HG02840 (cell line): Measurements from ENCODE around the gene CEP76.
"Not testable (repeated sequence)": the region's sequence is repeated elsewhere in the genome, so short reads cannot be mapped to it uniquely, and the experiment has no call there.

Experiments
- ATAC-seq: cut with Tn5 transposase; IDR thresholded peaks from one replicate; pipeline ENCODE4 v1.9.1; 2021; ENCODE audit warnings: mild to moderate bottlenecking, moderate library complexity, moderate number of reproducible peaks; ENCODE audit not compliant: unreplicated experiment, low FRiP score

The CEP76 gene

GRCh38 chr18:12651651-12652050 lies 50.9 kb downstream of the CEP76 start:
- ATAC-seq: no peak

- ATAC-seq: no peak
Observed at GRCh38 chr18:12647773-12648172, 54.8 kb downstream of the CEP76 start.

GRCh38 chr18:12645751-12646203 lies 56.7 kb downstream of the CEP76 start:
- ATAC-seq: no peak

- no peak for ATAC-seq
Observed at GRCh38 chr18:12645254-12645653, 57.3 kb downstream of the CEP76 start.

- ATAC-seq: not testable (repeated sequence)
Observed at GRCh38 chr18:12643756-12644155, 58.8 kb downstream of the CEP76 start.

- no peak for ATAC-seq
Observed at GRCh38 chr18:12640881-12641200, 61.7 kb downstream of the CEP76 start.

- no peak for ATAC-seq
Observed at GRCh38 chr18:12639990-12640880, 62.3 kb downstream of the CEP76 start.

GRCh38 chr18:12638644-12639124 lies 63.8 kb downstream of the CEP76 start:
- no peak for ATAC-seq

GRCh38 chr18:12637901-12638643 lies 64.5 kb downstream of the CEP76 start:
- no peak for ATAC-seq

GRCh38 chr18:12637393-12637792 lies 65.1 kb downstream of the CEP76 start:
- no peak for ATAC-seq

- no peak for ATAC-seq
Observed at GRCh38 chr18:12631831-12632477, 70.6 kb downstream of the CEP76 start.

- ATAC-seq: no peak
Observed at GRCh38 chr18:12630136-12630535, 72.4 kb downstream of the CEP76 start.

GRCh38 chr18:12628706-12629702 lies 73.5 kb downstream of the CEP76 start:
- ATAC-seq: no peak

- not testable (repeated sequence) for ATAC-seq
Observed at GRCh38 chr18:12627199-12627598, 75.3 kb downstream of the CEP76 start.

GRCh38 chr18:12625241-12625640 lies 77.3 kb downstream of the CEP76 start:
- no peak for ATAC-seq
